Activated CD8-positive, alpha-beta T cell treated with anti-CD3 and anti-CD28 coated beads for 36 hours (primary cell): ENCODE results near the gene ATXN1. TPM values are rescaled to one million over a fixed set of nuclear protein-coding genes. Genes with fewer than 3 reads are reported as not detected.
"Not testable (repeated sequence)": the region's sequence is repeated elsewhere in the genome, so short reads cannot be mapped to it uniquely, and the experiment has no call there.

Source experiments
- ATAC-seq: fragments of 200-7000 bp; cut with Tn5 transposase; one replicate; pipeline ENCODE4 v1.10.0; 2021; ENCODE audit warnings: mild to moderate bottlenecking, moderate library complexity
- CTCF ChIA-PET: fragments of 350-600 bp; sonication (Branson Sonifier 250); formaldehyde crosslinking; loops from one replicate; lab custom pipeline; 2021; ENCODE audit warnings: antibody characterized with exemption; lab: Charles Lee
- POLR2A ChIA-PET: fragments of 350-600 bp; sonication (Branson Sonifier 250); formaldehyde crosslinking; loops from one replicate; lab custom pipeline; 2021; ENCODE audit warnings: antibody characterized with exemption; lab: Charles Lee
- DNase-seq: peaks from one replicate; pipeline ENCODE4 v3.0.0-alpha.2; 2020
- H3K27ac Mint-ChIP-seq: one replicate; pipeline ENCODE4 v1.8.0; 2021; ENCODE audit warnings: mild to moderate bottlenecking, mixed read lengths
- H3K27me3 Mint-ChIP-seq: one replicate; pipeline ENCODE4 v1.8.0; 2021; ENCODE audit warnings: mixed read lengths
- H3K36me3 Mint-ChIP-seq: one replicate; pipeline ENCODE4 v1.8.0; 2021; ENCODE audit warnings: low read depth, mixed read lengths
- H3K4me1 Mint-ChIP-seq: one replicate; pipeline ENCODE4 v1.8.0; 2021; ENCODE audit warnings: low read depth, mixed read lengths
- H3K4me3 Mint-ChIP-seq: one replicate; pipeline ENCODE4 v1.8.0; 2021; ENCODE audit warnings: mild to moderate bottlenecking, moderate library complexity, mixed read lengths
- H3K9me3 Mint-ChIP-seq: one replicate; pipeline ENCODE4 v1.8.0; 2021; ENCODE audit warnings: mixed read lengths
- CTCF ChIP-seq: fragments of 200-600 bp; IDR thresholded peaks from one replicate; pipeline ENCODE4 v1.8.0; 2022; ENCODE audit warnings: antibody characterized with exemption, mild to moderate bottlenecking
- intact Hi-C: fragments of 100-400 bp; cut with micrococcal nuclease; formaldehyde crosslinking; loops from one replicate; pipeline ENCODE4 v1.10.0; 2022
- total RNA-seq, 2 experiments: library from RNA; stranded (reverse); gene quantifications; one replicate each; pipeline ENCODE4 v1.2.3, GENCODE V29; 2021

Gene ATXN1
- total RNA-seq, 2 experiments from 2014 or later: 35.4 to 40.8 TPM

- CTCF ChIA-PET, H3K27me3 Mint-ChIP-seq, H3K27ac Mint-ChIP-seq, POLR2A ChIA-PET, H3K9me3 Mint-ChIP-seq, H3K36me3 Mint-ChIP-seq, intact Hi-C loops, H3K4me1 Mint-ChIP-seq, ATAC-seq, H3K4me3 Mint-ChIP-seq, DNase-seq: not testable (repeated sequence)
Observed at GRCh38 chr6:16613504-16613903, 147.8 kb downstream of the ATXN1 start.

- H3K4me1 Mint-ChIP-seq: peaks cover 10% of the 10 kb centered on the region
- no peaks in the 10 kb centered on the region for H3K9me3 Mint-ChIP-seq
- H3K4me3 Mint-ChIP-seq: no peak overlapping the region
- no peaks in the 10 kb centered on the region for H3K27me3 Mint-ChIP-seq
- ChIA-PET CTCF (no interaction called here), POLR2A (no interaction called here)
- H3K27ac Mint-ChIP-seq: no peak overlapping the region
- intact Hi-C loops: no loop called here
- no peak for TF ChIP-seq CTCF
- peaks cover 19% of the 10 kb centered on the region for H3K36me3 Mint-ChIP-seq
- no peak for ATAC-seq
- no peak for DNase-seq
Observed at GRCh38 chr6:16608444-16608843, 152.8 kb downstream of the ATXN1 start.

- ATAC-seq (peak; percentile 95), DNase-seq (peak; percentile 75)
- POLR2A ChIA-PET: interaction anchor here (0.6 to 2.1 kb wide), 6 partner anchors 11 to 907 kb away, joined by 3 to 6 read pairs (median 4); no protein-coding TSS in a partner anchor
- Mint-ChIP-seq H3K4me1 (peaks cover 46% of the 10 kb centered on the region), H3K27ac (peak overlapping the region; percentile 66), H3K36me3 (peaks cover 31% of the 10 kb centered on the region), H3K27me3 (no peaks in the 10 kb centered on the region), H3K9me3 (no peaks in the 10 kb centered on the region), H3K4me3 (no peak overlapping the region)
- CTCF ChIA-PET: interaction anchor here (0.6 to 1.7 kb wide), 4 partner anchors 11 to 161 kb away, joined by 3 to 5 read pairs (median 4); no protein-coding TSS in a partner anchor
- intact Hi-C loops: loop anchor here (5.0 kb wide), 1 partner anchor 55 kb away; no protein-coding TSS in a partner anchor
- TF ChIP-seq CTCF: no peak
Observed at GRCh38 chr6:16602035-16602434, 159.2 kb downstream of the ATXN1 start.

- no peak for ATAC-seq
- Mint-ChIP-seq H3K27ac (no peak overlapping the region), H3K4me3 (no peak overlapping the region), H3K9me3 (no peaks in the 10 kb centered on the region), H3K27me3 (no peaks in the 10 kb centered on the region), H3K4me1 (peaks cover 46% of the 10 kb centered on the region), H3K36me3 (peaks cover 31% of the 10 kb centered on the region)
- no peak for TF ChIP-seq CTCF
- DNase-seq: no peak
- POLR2A ChIA-PET: interaction anchor here (0.9 kb wide), 1 partner anchor 90 kb away, joined by 5 read pairs; no protein-coding TSS in a partner anchor
- CTCF ChIA-PET: interaction anchor here (1.0 to 1.7 kb wide), 5 partner anchors 11 to 162 kb away, joined by 3 to 5 read pairs (median 4); no protein-coding TSS in a partner anchor
- intact Hi-C loops: loop anchor here (5.0 kb wide), 1 partner anchor 57 kb away; no protein-coding TSS in a partner anchor
Observed at GRCh38 chr6:16600701-16601100, 160.6 kb downstream of the ATXN1 start.

- no peak for ATAC-seq
- Mint-ChIP-seq H3K9me3 (no peaks in the 10 kb centered on the region), H3K4me1 (peaks cover 46% of the 10 kb centered on the region), H3K27ac (no peak overlapping the region), H3K36me3 (peaks cover 34% of the 10 kb centered on the region), H3K4me3 (no peak overlapping the region), H3K27me3 (no peaks in the 10 kb centered on the region)
- ChIA-PET CTCF (interaction anchor here (1.1 to 1.7 kb wide), 4 partner anchors 10 to 163 kb away, joined by 3 to 4 read pairs (median 4); no protein-coding TSS in a partner anchor), POLR2A (no interaction called here)
- intact Hi-C loops: loop anchor here (5.0 kb wide), 1 partner anchor 57 kb away; no protein-coding TSS in a partner anchor
- no peak for DNase-seq
- no peak for TF ChIP-seq CTCF
Observed at GRCh38 chr6:16600026-16600425, 161.2 kb downstream of the ATXN1 start.
